ENCODE data around the gene SPATA16.

DNA sequence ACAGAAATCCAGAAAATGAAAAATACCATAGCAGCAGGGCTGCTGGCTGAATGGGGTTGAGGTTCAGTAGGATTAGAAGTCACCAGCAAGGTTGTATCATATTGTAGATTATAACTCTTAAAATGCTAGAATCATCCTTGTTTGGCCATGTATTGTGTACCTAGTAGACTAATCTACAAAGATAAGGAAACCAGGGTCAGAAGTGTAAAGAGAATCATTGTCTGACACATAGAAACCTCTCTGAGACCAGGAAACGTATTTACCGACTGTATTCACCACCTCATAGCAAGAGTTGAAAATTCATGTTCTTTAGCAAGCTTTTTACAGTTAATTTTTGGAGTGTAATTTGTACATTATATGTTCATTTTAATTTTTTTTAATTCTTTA is 221.7 kb downstream of the SPATA16 start:
- TF ChIP-seq, protein P1, sequence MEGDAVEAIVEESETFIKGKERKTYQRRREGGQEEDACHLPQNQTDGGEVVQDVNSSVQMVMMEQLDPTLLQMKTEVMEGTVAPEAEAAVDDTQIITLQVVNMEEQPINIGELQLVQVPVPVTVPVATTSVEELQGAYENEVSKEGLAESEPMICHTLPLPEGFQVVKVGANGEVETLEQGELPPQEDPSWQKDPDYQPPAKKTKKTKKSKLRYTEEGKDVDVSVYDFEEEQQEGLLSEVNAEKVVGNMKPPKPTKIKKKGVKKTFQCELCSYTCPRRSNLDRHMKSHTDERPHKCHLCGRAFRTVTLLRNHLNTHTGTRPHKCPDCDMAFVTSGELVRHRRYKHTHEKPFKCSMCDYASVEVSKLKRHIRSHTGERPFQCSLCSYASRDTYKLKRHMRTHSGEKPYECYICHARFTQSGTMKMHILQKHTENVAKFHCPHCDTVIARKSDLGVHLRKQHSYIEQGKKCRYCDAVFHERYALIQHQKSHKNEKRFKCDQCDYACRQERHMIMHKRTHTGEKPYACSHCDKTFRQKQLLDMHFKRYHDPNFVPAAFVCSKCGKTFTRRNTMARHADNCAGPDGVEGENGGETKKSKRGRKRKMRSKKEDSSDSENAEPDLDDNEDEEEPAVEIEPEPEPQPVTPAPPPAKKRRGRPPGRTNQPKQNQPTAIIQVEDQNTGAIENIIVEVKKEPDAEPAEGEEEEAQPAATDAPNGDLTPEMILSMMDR (IDR thresholded peaks at IDR 0.05) = no peak
- TF ChIP-seq, protein P2, sequence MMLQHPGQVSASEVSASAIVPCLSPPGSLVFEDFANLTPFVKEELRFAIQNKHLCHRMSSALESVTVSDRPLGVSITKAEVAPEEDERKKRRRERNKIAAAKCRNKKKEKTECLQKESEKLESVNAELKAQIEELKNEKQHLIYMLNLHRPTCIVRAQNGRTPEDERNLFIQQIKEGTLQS (CRISPR knock-in tag; conservative IDR thresholded peaks at IDR 0.05) = no peak
- TF ChIP-seq, protein P3, sequence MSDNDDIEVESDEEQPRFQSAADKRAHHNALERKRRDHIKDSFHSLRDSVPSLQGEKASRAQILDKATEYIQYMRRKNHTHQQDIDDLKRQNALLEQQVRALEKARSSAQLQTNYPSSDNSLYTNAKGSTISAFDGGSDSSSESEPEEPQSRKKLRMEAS (CRISPR knock-in tag; IDR thresholded peaks at IDR 0.05) = no peak
- TF ChIP-seq TCF7 (CRISPR knock-in tag; IDR thresholded peaks at IDR 0.05; ENCODE audit: low read depth) (no peak), TEAD1 (CRISPR knock-in tag; IDR thresholded peaks at IDR 0.05) (no peak), NFYB (CRISPR knock-in tag; conservative IDR thresholded peaks at IDR 0.05; ENCODE audit: low read depth) (no peak), ZNF219 (CRISPR knock-in tag; IDR thresholded peaks at IDR 0.05; ENCODE audit: borderline replicate concordance) (no peak), CREB1 (CRISPR knock-in tag; IDR thresholded peaks at IDR 0.05) (no peak), FOXJ3 (CRISPR knock-in tag; IDR thresholded peaks at IDR 0.05; ENCODE audit: borderline replicate concordance) (no peak), ZNF317 (CRISPR knock-in tag; IDR thresholded peaks at IDR 0.05; ENCODE audit: borderline replicate concordance, low read depth) (no peak)
- TF ChIP-seq, protein P4, sequence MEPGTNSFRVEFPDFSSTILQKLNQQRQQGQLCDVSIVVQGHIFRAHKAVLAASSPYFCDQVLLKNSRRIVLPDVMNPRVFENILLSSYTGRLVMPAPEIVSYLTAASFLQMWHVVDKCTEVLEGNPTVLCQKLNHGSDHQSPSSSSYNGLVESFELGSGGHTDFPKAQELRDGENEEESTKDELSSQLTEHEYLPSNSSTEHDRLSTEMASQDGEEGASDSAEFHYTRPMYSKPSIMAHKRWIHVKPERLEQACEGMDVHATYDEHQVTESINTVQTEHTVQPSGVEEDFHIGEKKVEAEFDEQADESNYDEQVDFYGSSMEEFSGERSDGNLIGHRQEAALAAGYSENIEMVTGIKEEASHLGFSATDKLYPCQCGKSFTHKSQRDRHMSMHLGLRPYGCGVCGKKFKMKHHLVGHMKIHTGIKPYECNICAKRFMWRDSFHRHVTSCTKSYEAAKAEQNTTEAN (CRISPR knock-in tag; IDR thresholded peaks at IDR 0.05) = no peak
- TF ChIP-seq, protein P5, sequence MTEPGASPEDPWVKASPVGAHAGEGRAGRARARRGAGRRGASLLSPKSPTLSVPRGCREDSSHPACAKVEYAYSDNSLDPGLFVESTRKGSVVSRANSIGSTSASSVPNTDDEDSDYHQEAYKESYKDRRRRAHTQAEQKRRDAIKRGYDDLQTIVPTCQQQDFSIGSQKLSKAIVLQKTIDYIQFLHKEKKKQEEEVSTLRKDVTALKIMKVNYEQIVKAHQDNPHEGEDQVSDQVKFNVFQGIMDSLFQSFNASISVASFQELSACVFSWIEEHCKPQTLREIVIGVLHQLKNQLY (CRISPR knock-in tag; IDR thresholded peaks at IDR 0.05) = no peak
- TF ChIP-seq, protein P6, sequence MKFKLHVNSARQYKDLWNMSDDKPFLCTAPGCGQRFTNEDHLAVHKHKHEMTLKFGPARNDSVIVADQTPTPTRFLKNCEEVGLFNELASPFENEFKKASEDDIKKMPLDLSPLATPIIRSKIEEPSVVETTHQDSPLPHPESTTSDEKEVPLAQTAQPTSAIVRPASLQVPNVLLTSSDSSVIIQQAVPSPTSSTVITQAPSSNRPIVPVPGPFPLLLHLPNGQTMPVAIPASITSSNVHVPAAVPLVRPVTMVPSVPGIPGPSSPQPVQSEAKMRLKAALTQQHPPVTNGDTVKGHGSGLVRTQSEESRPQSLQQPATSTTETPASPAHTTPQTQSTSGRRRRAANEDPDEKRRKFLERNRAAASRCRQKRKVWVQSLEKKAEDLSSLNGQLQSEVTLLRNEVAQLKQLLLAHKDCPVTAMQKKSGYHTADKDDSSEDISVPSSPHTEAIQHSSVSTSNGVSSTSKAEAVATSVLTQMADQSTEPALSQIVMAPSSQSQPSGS (CRISPR knock-in tag; IDR thresholded peaks at IDR 0.05; ENCODE audit: borderline replicate concordance, low read depth) = no peak
